Stimulated activated memory B cell treated with anti-CD40 and anti-IgM and Interleukin-4, amounts not matched to agents 10 μg/mL and 1 μg/mL and 100 μg/mL, for 72 hours (primary cell): Measurements from ENCODE around the gene ENO4.

Experiments
- ATAC-seq: fragments of 150-1000 bp; cut with Tn5 transposase; 2 replicates; pipeline ENCODE4 v1.10.0; 2021
- H3K27ac Mint-ChIP-seq: one replicate; pipeline ENCODE4 v1.8.0; 2022; ENCODE audit warnings: mild to moderate bottlenecking, mixed read lengths
- H3K27me3 Mint-ChIP-seq: one replicate; pipeline ENCODE4 v1.8.0; 2022; ENCODE audit warnings: mixed read lengths
- H3K36me3 Mint-ChIP-seq: one replicate; pipeline ENCODE4 v1.8.0; 2022; ENCODE audit warnings: mixed read lengths
- H3K4me1 Mint-ChIP-seq: one replicate; pipeline ENCODE4 v1.8.0; 2022; ENCODE audit warnings: mixed read lengths
- H3K4me3 Mint-ChIP-seq: one replicate; pipeline ENCODE4 v1.8.0; 2022; ENCODE audit warnings: mild to moderate bottlenecking, moderate library complexity, mixed read lengths
- H3K9me3 Mint-ChIP-seq: one replicate; pipeline ENCODE4 v1.8.0; 2022; ENCODE audit warnings: mixed read lengths

Gene ENO4

DNA sequence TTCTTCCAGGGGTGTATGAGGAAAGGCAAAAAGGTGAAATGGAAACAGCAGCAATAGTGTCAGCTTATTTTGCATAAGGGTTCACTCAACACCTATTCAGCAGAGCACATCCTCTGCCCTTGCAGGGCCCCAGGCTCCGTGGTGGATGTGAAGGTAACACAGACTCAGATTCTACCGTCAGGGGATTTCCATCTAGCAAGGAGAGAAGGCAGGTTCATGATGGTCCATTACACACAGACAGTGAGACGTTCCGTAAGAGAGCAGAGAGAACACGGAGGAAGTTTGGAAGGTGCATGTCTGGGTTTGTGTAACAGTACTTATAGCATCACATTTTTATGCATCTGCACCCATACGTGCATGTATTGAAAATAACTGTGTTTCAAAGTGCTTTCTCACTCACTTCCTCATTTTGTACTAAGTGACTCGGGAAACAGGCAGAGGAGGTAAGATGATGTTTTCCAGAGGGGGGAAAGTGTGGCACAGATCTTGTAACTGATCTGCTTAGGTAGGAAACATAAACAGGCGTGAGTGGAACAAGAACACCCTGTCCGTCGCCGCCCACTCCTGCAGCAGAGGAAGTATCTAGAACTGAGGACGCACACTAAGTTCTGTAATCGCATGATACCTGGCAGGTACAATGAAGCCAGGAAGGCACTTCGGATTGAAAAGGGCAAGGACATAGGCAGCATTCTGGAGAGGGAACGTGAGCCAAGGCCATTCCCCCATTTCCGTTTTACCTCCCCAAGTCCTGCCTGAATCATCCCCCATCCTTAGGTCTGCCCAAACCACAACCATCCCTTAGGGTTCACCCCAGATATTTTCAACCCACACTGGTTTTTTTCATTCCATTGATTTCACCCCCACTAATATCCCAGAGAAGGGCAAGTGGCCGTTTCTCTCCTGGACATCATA is 1.0 kb upstream of the ENO4 start:
- peaks cover 9% of the 10 kb centered on the region for H3K27me3 Mint-ChIP-seq
- peak overlapping the region; percentile 79 for H3K4me3 Mint-ChIP-seq
- peaks cover 4% of the 10 kb centered on the region for H3K9me3 Mint-ChIP-seq
- H3K4me1 Mint-ChIP-seq = peaks cover 36% of the 10 kb centered on the region
- peaks cover 7% of the 10 kb centered on the region for H3K36me3 Mint-ChIP-seq
- peak; percentile 95 for ATAC-seq
- H3K27ac Mint-ChIP-seq = peak overlapping the region; percentile 82

DNA sequence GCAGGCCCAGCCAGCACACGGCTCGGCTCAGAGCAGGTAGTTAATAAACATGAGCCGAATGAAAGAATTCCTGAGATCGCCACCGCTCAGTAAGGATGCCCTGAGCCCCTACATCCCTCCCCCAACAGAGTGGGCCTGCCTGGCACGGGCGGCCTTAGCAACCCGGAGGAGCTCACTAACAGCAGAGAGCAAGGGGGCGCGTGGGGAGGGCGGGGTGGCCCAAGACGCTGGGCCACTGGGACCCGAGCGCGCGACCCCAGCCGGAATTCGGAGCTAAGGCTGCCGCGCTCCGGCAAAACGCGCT is 403 bp upstream of the ENO4 start:
- peaks cover 36% of the 10 kb centered on the region for H3K4me1 Mint-ChIP-seq
- H3K36me3 Mint-ChIP-seq = peaks cover 7% of the 10 kb centered on the region
- ATAC-seq = peak; percentile 47
- peak overlapping the region; percentile 82 for H3K27ac Mint-ChIP-seq
- peaks cover 4% of the 10 kb centered on the region for H3K9me3 Mint-ChIP-seq
- peak overlapping the region; percentile 79 for H3K4me3 Mint-ChIP-seq
- H3K27me3 Mint-ChIP-seq = peaks cover 9% of the 10 kb centered on the region

DNA sequence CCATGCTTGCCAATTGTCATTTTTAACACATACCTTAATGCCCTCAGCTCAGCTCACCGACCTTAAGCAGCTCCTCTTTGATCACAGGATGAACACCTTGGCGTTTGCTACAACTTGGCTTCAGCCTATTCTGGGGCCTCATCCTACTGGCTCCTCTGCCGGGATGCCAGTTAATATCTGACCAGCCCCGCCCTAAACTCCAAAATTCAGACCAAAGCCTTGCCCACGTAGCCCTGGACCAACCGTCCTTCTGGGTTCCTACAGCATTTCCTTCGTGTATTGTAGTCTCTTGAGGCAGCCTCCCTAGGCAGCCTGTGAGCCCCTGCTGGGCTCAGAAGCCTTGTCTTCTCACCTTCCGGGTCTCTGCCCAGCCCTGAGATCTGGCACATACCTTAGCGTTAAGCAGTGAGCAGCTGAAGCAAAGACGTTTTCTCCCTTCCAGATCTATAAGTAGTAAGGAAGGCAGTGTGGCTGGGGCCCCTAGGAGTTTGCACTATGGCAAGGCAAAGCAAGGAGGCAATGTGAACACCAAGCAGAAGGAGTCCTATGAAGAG is 836 bp downstream of the ENO4 start:
- no peak for ATAC-seq
- H3K4me1 Mint-ChIP-seq = peaks cover 36% of the 10 kb centered on the region
- peaks cover 9% of the 10 kb centered on the region for H3K27me3 Mint-ChIP-seq
- peak overlapping the region; percentile 79 for H3K4me3 Mint-ChIP-seq
- H3K9me3 Mint-ChIP-seq = peaks cover 4% of the 10 kb centered on the region
- peaks cover 7% of the 10 kb centered on the region for H3K36me3 Mint-ChIP-seq
- H3K27ac Mint-ChIP-seq = peak overlapping the region; percentile 82

DNA sequence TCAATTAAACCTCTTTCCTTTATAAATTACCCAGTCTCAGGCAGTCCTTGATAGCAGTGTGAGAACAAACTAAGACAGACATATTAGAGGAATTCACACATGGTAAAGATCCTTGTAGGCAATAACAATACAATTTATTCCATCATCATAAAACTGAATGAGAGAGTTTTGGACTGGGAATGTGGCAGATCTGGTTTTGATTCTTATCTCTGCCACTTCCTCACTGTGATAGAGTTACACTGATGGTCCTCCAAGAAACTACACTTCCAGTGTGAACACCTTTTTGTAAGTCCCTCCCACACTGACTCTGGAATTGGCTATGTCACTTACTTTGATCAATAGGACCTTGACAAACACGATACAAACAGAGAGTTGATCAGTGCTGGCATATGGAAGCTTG is 2.9 kb downstream of the ENO4 start:
- no peak for ATAC-seq
- Mint-ChIP-seq H3K9me3 (peaks cover 7% of the 10 kb centered on the region), H3K27me3 (peaks cover 9% of the 10 kb centered on the region)

GRCh38 chr10:116853287-116853686 is 4.0 kb downstream of the ENO4 start:
- Mint-ChIP-seq H3K27ac (no peak overlapping the region), H3K27me3 (peaks cover 9% of the 10 kb centered on the region), H3K4me1 (peaks cover 13% of the 10 kb centered on the region), H3K36me3 (peaks cover 7% of the 10 kb centered on the region), H3K4me3 (no peak overlapping the region), H3K9me3 (peaks cover 12% of the 10 kb centered on the region)
- no peak for ATAC-seq

More for the DNA sequence above, 2.9 kb downstream of the ENO4 start:
- H3K4me1 Mint-ChIP-seq = peaks cover 24% of the 10 kb centered on the region
- peaks cover 2% of the 10 kb centered on the region for H3K36me3 Mint-ChIP-seq
- no peak overlapping the region for H3K4me3 Mint-ChIP-seq
- H3K27ac Mint-ChIP-seq = no peak overlapping the region

DNA sequence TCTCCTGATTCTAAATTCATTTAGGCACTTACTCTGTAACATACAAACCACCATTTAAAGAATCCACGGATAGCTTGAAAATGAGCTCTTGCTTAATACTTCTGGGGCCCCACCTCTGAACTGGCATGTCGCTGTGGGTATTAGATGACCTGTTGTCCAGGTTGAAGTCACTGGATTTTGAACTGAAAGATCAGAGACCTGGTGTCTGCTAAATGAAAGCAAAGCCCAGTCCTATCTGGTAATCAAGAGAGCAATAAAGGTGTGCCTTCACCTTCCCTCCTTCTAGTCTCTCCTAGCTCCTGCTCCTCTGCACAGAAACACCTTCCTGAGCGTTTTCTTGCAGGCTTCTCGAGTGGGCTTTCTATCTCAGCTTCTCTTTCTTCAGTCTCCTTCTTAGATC is 4.4 kb downstream of the ENO4 start:
- Mint-ChIP-seq H3K27ac (no peak overlapping the region), H3K36me3 (peaks cover 7% of the 10 kb centered on the region), H3K9me3 (peaks cover 12% of the 10 kb centered on the region), H3K27me3 (peaks cover 9% of the 10 kb centered on the region), H3K4me1 (peaks cover 9% of the 10 kb centered on the region), H3K4me3 (no peak overlapping the region)
- no peak for ATAC-seq

GRCh38 chr10:116857156-116857555 is 7.9 kb downstream of the ENO4 start:
- Mint-ChIP-seq H3K4me3 (no peak overlapping the region), H3K9me3 (peaks cover 8% of the 10 kb centered on the region), H3K27ac (no peak overlapping the region), H3K36me3 (peaks cover 7% of the 10 kb centered on the region), H3K27me3 (peaks cover 3% of the 10 kb centered on the region), H3K4me1 (no peaks in the 10 kb centered on the region)
- ATAC-seq = no peak

DNA sequence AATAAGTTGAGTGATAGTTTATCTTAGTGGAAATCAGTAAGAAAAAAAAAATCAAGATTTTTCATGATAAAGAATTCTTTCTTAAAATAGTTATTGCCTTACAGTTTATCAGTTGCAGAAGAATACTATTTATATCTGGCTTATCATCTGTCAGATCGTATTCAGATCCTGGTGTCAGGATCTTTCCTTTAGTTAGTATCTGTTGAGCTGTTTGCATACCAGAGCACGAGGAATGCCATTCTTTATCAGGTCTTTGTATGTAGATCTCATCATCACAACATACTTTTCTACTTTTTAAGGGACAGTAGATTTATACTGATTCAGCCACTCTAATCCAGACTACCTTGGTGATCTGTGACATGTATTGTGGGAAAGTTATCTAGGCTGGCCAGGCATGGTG is 12.5 kb downstream of the ENO4 start:
- H3K4me1 Mint-ChIP-seq = no peaks in the 10 kb centered on the region
- H3K27me3 Mint-ChIP-seq = no peaks in the 10 kb centered on the region
- no peak overlapping the region for H3K4me3 Mint-ChIP-seq
- H3K36me3 Mint-ChIP-seq = peaks cover 7% of the 10 kb centered on the region
- peaks cover 5% of the 10 kb centered on the region for H3K9me3 Mint-ChIP-seq
- ATAC-seq = no peak
- no peak overlapping the region for H3K27ac Mint-ChIP-seq

DNA sequence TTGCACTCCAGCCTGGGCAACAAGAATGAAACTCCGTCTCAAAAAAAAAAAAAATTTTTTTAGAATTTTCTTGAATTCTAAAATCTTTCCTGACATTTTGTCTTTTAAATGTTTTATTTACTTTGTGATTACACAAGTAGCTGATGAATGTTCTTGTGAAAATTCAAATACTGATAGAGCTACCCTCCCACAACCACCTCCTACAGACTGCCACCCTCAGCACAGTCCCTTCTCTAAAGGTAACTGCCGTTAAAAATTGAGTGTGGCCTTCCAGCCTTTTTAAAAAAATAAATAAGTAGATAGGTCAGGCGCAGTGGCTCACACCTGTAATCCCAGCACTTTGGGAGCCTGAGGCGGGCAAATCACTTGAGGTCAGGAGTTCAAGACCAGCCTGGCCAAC is 15.1 kb downstream of the ENO4 start:
- Mint-ChIP-seq H3K4me3 (no peak overlapping the region), H3K9me3 (no peaks in the 10 kb centered on the region), H3K36me3 (no peaks in the 10 kb centered on the region), H3K27ac (no peak overlapping the region), H3K27me3 (no peaks in the 10 kb centered on the region), H3K4me1 (no peaks in the 10 kb centered on the region)
- no peak for ATAC-seq

- H3K9me3 Mint-ChIP-seq = no peaks in the 10 kb centered on the region
- no peaks in the 10 kb centered on the region for H3K27me3 Mint-ChIP-seq
- no peak overlapping the region for H3K27ac Mint-ChIP-seq
- no peaks in the 10 kb centered on the region for H3K4me1 Mint-ChIP-seq
- ATAC-seq = no peak
- no peaks in the 10 kb centered on the region for H3K36me3 Mint-ChIP-seq
- H3K4me3 Mint-ChIP-seq = no peak overlapping the region
Observed at GRCh38 chr10:116866066-116866465, 16.8 kb downstream of the ENO4 start.

DNA sequence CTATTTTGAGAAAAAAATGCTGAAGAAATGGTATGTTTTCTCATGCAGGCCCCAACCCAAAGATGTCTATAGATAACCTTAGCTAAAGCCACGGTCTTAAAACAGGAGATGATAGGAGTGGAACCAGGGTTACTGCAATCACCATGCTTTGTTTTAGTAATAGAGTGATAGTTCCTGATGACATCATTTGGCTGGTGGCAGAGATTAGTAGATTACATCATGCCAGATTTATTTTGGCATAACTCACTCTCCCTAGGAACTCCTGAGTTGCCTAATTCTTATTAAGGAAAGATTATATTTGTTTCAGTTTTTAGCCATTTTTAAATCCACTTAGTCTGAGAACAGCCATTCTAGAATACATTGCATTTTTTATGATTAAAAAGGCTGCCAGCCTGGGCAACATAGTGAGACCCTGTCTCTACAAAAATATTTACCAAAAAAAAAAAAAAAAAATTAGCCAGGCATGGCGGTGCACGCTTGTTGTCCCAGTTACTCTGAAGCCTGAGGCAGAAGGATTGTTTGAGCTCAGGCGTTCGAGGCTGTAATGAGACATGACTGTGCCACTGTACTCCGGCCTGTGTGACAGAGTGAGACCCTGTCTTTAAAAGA is 17.8 kb downstream of the ENO4 start:
- no peak for ATAC-seq

DNA sequence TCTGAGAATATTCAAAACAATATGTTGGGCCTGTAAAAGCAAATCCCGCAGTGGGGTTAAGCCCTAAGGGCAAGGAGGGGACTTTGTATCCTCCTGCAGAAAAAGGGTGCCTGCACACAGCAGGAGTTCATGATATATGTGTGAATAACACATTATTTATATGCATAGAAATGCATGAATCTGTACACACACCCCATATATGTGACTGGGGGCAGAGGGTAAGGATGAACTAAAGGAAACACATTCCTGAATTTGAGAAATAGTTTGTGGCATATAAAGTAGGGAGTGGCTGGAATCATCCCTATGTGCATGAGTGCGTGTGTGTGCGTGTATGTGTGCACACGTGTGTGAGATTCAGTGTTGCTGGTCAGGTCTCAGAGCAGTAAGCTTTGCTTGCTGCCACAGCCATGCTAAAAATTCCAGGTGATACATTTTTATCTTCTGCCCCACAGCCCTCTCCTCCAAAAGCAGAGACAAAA is 18.9 kb downstream of the ENO4 start:
- Mint-ChIP-seq H3K9me3 (peaks cover 5% of the 10 kb centered on the region), H3K4me3 (no peak overlapping the region)

More for the DNA sequence above, 17.8 kb downstream of the ENO4 start:
- Mint-ChIP-seq H3K4me3 (no peak overlapping the region), H3K36me3 (no peaks in the 10 kb centered on the region), H3K27me3 (no peaks in the 10 kb centered on the region), H3K4me1 (no peaks in the 10 kb centered on the region), H3K9me3 (no peaks in the 10 kb centered on the region), H3K27ac (no peak overlapping the region)

DNA sequence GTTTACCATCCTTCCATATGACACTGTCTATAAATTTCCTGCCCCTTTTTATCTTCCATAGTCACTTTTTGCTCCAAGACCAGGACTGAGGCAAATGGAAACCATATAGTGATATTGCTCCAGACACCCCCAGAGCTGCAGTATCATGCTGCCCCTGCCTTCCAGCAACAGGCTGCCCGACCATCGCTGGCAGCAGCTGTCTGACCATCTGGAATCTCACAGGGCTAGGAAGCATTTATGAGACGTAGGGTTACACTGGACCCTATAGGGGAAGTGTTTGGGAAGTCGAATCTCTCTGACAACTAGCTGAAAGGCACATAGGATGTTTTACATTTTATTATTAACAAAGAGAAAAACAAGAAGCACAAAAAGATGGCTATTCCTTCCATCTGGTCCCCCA is 19.4 kb downstream of the ENO4 start:
- H3K4me3 Mint-ChIP-seq = no peak overlapping the region
- H3K36me3 Mint-ChIP-seq = no peaks in the 10 kb centered on the region
- peaks cover 5% of the 10 kb centered on the region for H3K9me3 Mint-ChIP-seq
- H3K4me1 Mint-ChIP-seq = no peaks in the 10 kb centered on the region
- ATAC-seq = no peak
- H3K27me3 Mint-ChIP-seq = no peaks in the 10 kb centered on the region
- no peak overlapping the region for H3K27ac Mint-ChIP-seq

More for the DNA sequence above, 18.9 kb downstream of the ENO4 start:
- no peaks in the 10 kb centered on the region for H3K4me1 Mint-ChIP-seq
- H3K36me3 Mint-ChIP-seq = no peaks in the 10 kb centered on the region
- H3K27me3 Mint-ChIP-seq = no peaks in the 10 kb centered on the region
- H3K27ac Mint-ChIP-seq = no peak overlapping the region
- no peak for ATAC-seq

DNA sequence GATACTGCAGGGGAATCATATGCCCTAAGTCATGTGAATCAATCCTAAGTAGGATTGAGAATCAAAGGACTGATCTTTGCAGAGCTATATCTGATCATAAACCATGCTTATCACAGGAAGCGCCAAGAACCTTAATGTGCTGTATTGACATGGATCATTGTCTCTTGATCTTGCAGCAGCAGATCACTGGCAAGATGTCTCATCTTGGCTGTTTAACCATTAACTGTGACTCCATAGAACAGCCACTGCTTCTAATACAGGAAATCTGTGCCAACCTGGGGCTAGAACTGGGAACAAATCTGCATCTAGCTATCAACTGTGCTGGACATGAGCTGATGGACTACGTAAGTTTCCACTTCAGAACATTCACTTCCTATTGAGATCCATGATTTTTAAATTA is 21.6 kb downstream of the ENO4 start:
- ATAC-seq = no peak
- no peaks in the 10 kb centered on the region for H3K27me3 Mint-ChIP-seq
- no peaks in the 10 kb centered on the region for H3K36me3 Mint-ChIP-seq
- no peak overlapping the region for H3K27ac Mint-ChIP-seq
- H3K9me3 Mint-ChIP-seq = peaks cover 5% of the 10 kb centered on the region
- H3K4me1 Mint-ChIP-seq = no peaks in the 10 kb centered on the region
- H3K4me3 Mint-ChIP-seq = no peak overlapping the region

DNA sequence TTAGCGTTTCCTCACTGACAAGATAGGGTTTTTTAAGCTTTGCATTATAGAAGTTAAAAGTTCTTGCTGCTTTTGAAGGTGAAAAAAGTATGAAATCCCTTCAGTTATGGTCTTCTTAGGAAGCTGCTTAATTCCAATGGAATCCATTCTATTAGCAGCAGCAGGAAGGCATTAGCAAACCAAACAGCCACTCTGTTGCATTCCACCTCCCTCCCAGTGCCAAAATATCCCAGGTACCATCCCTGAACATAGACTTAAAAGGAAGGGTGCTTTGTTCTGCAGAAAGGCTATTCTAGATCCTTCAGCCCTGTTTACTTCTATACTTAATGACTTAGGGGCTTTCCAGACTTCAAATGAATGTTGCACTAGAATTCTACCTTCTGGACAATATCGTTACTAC is 23.8 kb downstream of the ENO4 start:
- Mint-ChIP-seq H3K4me3 (no peak overlapping the region), H3K9me3 (peaks cover 5% of the 10 kb centered on the region), H3K27ac (no peak overlapping the region), H3K27me3 (no peaks in the 10 kb centered on the region), H3K4me1 (no peaks in the 10 kb centered on the region), H3K36me3 (no peaks in the 10 kb centered on the region)
- ATAC-seq = no peak

DNA sequence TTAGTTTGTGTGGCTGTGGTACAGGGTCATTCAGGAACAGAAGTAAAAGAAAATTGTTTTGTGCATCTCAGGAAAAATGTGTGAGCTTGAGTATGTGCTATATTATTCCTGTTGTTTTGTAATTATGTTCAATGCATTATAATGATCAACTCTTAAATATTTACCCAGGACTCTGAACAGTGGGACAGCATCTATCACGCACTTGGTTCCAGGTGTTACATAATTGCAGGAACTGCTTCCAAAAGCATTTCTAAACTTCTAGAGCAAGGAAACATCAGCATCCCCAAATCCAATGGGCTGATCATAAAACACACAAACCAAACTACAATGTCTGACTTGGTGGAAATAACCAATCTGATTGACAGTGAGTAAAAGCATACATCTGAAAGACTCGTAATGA is 26.6 kb downstream of the ENO4 start:
- H3K4me1 Mint-ChIP-seq = no peaks in the 10 kb centered on the region
- H3K27me3 Mint-ChIP-seq = no peaks in the 10 kb centered on the region
- ATAC-seq = no peak
- no peak overlapping the region for H3K27ac Mint-ChIP-seq
- H3K36me3 Mint-ChIP-seq = no peaks in the 10 kb centered on the region
- no peak overlapping the region for H3K4me3 Mint-ChIP-seq
- peaks cover 5% of the 10 kb centered on the region for H3K9me3 Mint-ChIP-seq
